HepG2 (cell line): ENCODE results near the gene VAMP5. TPM values are rescaled to one million over a fixed set of nuclear protein-coding genes. Genes with fewer than 3 reads are reported as not detected.

ENCODE experiments used
- ETV6 ChIP-seq: sonication (generic); formaldehyde crosslinking; conservative IDR thresholded peaks from 2 replicates; pipeline ENCODE4 v1.4.0; 2020; ENCODE audit warnings: missing genetic modification reagents
- HIVEP1 ChIP-seq: sonication (generic); formaldehyde crosslinking; IDR thresholded peaks from 2 replicates; pipeline ENCODE4 v1.4.0; 2020; ENCODE audit warnings: mild to moderate bottlenecking, missing genetic modification reagents
- MBD4 ChIP-seq: IDR thresholded peaks from 2 replicates; pipeline ENCODE4 v1.6.1; 2012; ENCODE audit warnings: low read length, inconsistent platforms, borderline replicate concordance
- PBX2 ChIP-seq: IDR thresholded peaks from 2 replicates; pipeline ENCODE4 v1.6.1; 2016; ENCODE audit warnings: control low read depth
- PCBP1 ChIP-seq: fragments of 200-400 bp; formaldehyde crosslinking; IDR thresholded peaks from 2 replicates; pipeline ENCODE4 v1.6.1; 2017; ENCODE audit warnings: mild to moderate bottlenecking, low read depth, low read length, borderline replicate concordance
- RXRA ChIP-seq: sonication (generic); formaldehyde crosslinking; IDR thresholded peaks from 2 replicates; pipeline ENCODE4 v1.5.1; 2020; ENCODE audit warnings: missing genetic modification reagents
- SSRP1 ChIP-seq: IDR thresholded peaks from 2 replicates; pipeline ENCODE4 v1.6.1; 2016; ENCODE audit warnings: control low read depth
- SUZ12 ChIP-seq: fragments of 150-350 bp; IDR thresholded peaks from 2 replicates; pipeline ENCODE4 v1.6.1; 2014; ENCODE audit warnings: low read depth, low read length
- TAF1 ChIP-seq: sonication (generic); formaldehyde crosslinking; IDR thresholded peaks from 2 replicates; pipeline ENCODE4 v1.4.0; 2020; ENCODE audit warnings: missing genetic modification reagents
- ZBTB2 ChIP-seq: sonication (generic); formaldehyde crosslinking; IDR thresholded peaks from 2 replicates; pipeline ENCODE4 v1.8.0; 2022; ENCODE audit warnings: low read depth, missing genetic modification reagents
- ZBTB3 ChIP-seq: sonication (generic); formaldehyde crosslinking; IDR thresholded peaks from 2 replicates; pipeline ENCODE4 v1.4.0; 2020; ENCODE audit warnings: low read depth, mild to moderate bottlenecking, moderate library complexity, missing genetic modification reagents, borderline replicate concordance
- ZEB1 ChIP-seq: IDR thresholded peaks from 2 replicates; pipeline ENCODE4 v1.6.1; 2012; ENCODE audit warnings: mild to moderate bottlenecking, low read depth, inconsistent platforms; ENCODE audit not compliant: insufficient replicate concordance
- ZFP91 ChIP-seq: sonication (generic); formaldehyde crosslinking; IDR thresholded peaks from 2 replicates; pipeline ENCODE4 v1.9.0; 2022; ENCODE audit warnings: missing genetic modification reagents, mild to moderate bottlenecking, borderline replicate concordance
- ZKSCAN8 ChIP-seq: IDR thresholded peaks from 2 replicates; pipeline ENCODE4 v1.6.1; 2016; ENCODE audit warnings: borderline replicate concordance, missing genetic modification reagents, missing compliant biosample characterization
- ZNF292 ChIP-seq: sonication (generic); formaldehyde crosslinking; IDR thresholded peaks from 2 replicates; pipeline ENCODE4 v1.8.1; 2022; ENCODE audit warnings: mild to moderate bottlenecking, low read depth, missing genetic modification reagents, borderline replicate concordance
- ZNF335 ChIP-seq: sonication (generic); formaldehyde crosslinking; IDR thresholded peaks from 2 replicates; pipeline ENCODE4 v1.4.0; 2020; ENCODE audit warnings: missing genetic modification reagents
- ZNF343 ChIP-seq: sonication (generic); formaldehyde crosslinking; IDR thresholded peaks from 2 replicates; pipeline ENCODE4 v1.4.0; 2020; ENCODE audit warnings: mild to moderate bottlenecking, missing genetic modification reagents
- ZNF383 ChIP-seq: sonication (generic); formaldehyde crosslinking; IDR thresholded peaks from 2 replicates; pipeline ENCODE4 v1.4.0; 2020; ENCODE audit warnings: missing genetic modification reagents, mild to moderate bottlenecking, borderline replicate concordance
- ZNF614 ChIP-seq: IDR thresholded peaks from 2 replicates; pipeline ENCODE4 v1.6.1; 2018; ENCODE audit warnings: missing biosample characterization, missing genetic modification reagents, inconsistent platforms, borderline replicate concordance
- ZNF672 ChIP-seq: sonication (generic); formaldehyde crosslinking; IDR thresholded peaks from 2 replicates; pipeline ENCODE4 v1.8.1; 2022; ENCODE audit warnings: missing genetic modification reagents
- ZNF75D ChIP-seq: sonication (generic); formaldehyde crosslinking; IDR thresholded peaks from 2 replicates; pipeline ENCODE4 v1.8.1; 2023; ENCODE audit warnings: missing genetic modification reagents, mild to moderate bottlenecking, borderline replicate concordance
- ZNF775 ChIP-seq: sonication (generic); formaldehyde crosslinking; IDR thresholded peaks from 2 replicates; pipeline ENCODE4 v1.4.0; 2020; ENCODE audit warnings: missing genetic modification reagents, mild to moderate bottlenecking, moderate library complexity, borderline replicate concordance
- ZNF839 ChIP-seq: sonication (generic); formaldehyde crosslinking; IDR thresholded peaks from 2 replicates; pipeline ENCODE4 v1.4.0; 2020; ENCODE audit warnings: missing genetic modification reagents, mild to moderate bottlenecking, borderline replicate concordance
- ZNF879 ChIP-seq: sonication (generic); formaldehyde crosslinking; IDR thresholded peaks from 2 replicates; pipeline ENCODE4 v1.8.1; 2023; ENCODE audit warnings: missing genetic modification reagents
- polyA plus RNA-seq, 8 experiments: library from polyadenylated mRNA; depleted of rRNA in 3 of 8; stranded (reverse) in 7 of 8; unstranded in 1 of 8; fragments of >200 nt; fragmentation: Illumina TruSeq in 4 of 8; extraction: Trizol in 4 of 8; gene quantifications; 2 replicates each; pipeline versions ENCODE4 v1.2.1 to v1.2.3, GENCODE V29; 2011 to 2016; ENCODE audit warnings: low read depth in 4 of 8, missing spikeins in 1 of 8, mixed read lengths in 1 of 8; ENCODE audit not compliant: insufficient read depth in 1 of 8
- total RNA-seq, 5 experiments: library from RNA; depleted of rRNA; stranded (reverse); fragments of >200 nt; fragmentation: Illumina TruSeq; extraction: Trizol; gene quantifications; 2 replicates each; pipeline ENCODE4 v1.2.3, GENCODE V29; 2016; ENCODE audit warnings: low read depth in 1 of 5

Gene VAMP5
- total and polyA plus RNA-seq, 2 of the 13 experiments (the other 11 are each of a cell fraction or from before 2014, with no cell fraction given) = 7.2 to 56.7 TPM

GRCh38 chr2:85584354-85584856 is at the start of gene VAMP5 (continued):
- TF ChIP-seq SSRP1 = no peak
- no peak for TF ChIP-seq PCBP1
- TF ChIP-seq ZNF75D (CRISPR knock-in tag) = no peak
- peak; percentile 75; the same call in 1 of the 2 replicates for TF ChIP-seq ETV6
- TF ChIP-seq ZNF614 (CRISPR knock-in tag) = peak; percentile 40; the same call in 1 of the 2 replicates
- TF ChIP-seq RXRA = peak; percentile 51
- no peak for TF ChIP-seq MBD4
- TF ChIP-seq ZEB1 = no peak
- no peak for TF ChIP-seq ZKSCAN8 (CRISPR knock-in tag)
- no peak for TF ChIP-seq ZNF775 (CRISPR knock-in tag)
- TF ChIP-seq ZFP91 = 0 out of 2 replicates have a peak, but pooled peaks have one; percentile 93
- no peak; the same call in 1 of the 2 replicates for TF ChIP-seq ZNF292 (CRISPR knock-in tag)
- peak; percentile 74; the same call in 1 of the 2 replicates for TF ChIP-seq HIVEP1 (CRISPR knock-in tag)
- no peak for TF ChIP-seq ZNF672
- TF ChIP-seq ZBTB3 (CRISPR knock-in tag) = no peak; the same call in 1 of the 2 replicates
- TF ChIP-seq ZNF839 (CRISPR knock-in tag) = no peak; the same call in 1 of the 2 replicates
- no peak for TF ChIP-seq SUZ12
- TF ChIP-seq ZNF383 = 0 out of 2 replicates have a peak, but pooled peaks have one; percentile 23
- no peak for TF ChIP-seq ZNF335 (CRISPR knock-in tag)
- peak; percentile 94 for TF ChIP-seq ZNF343
- TF ChIP-seq ZBTB2 = peak; percentile 65; the same call in 1 of the 2 replicates
- no peak; the same call in 1 of the 2 replicates for TF ChIP-seq ZNF879 (CRISPR knock-in tag)
- no peak for TF ChIP-seq PBX2 (CRISPR knock-in tag)
- TF ChIP-seq TAF1 = peak; percentile 90
